Ovary (tissue), 3 donors: ENCODE measurements around the gene GTF2IRD1.

Experiments
- CTCF ChIP-seq, 3 donors: fragments of 450-650 bp in 2 of 3; fragments of 200-600 bp in 1 of 3; IDR thresholded peaks; one replicate each; pipeline versions ENCODE4 v1.5.1 to v1.8.0; 2016 to 2022; ENCODE audit warnings: antibody characterized with exemption in 3 of 3, mild to moderate bottlenecking in 1 of 3
- POLR2A ChIP-seq: fragments of 450-650 bp; IDR thresholded peaks from one replicate; pipeline ENCODE4 v1.6.1; 2017; ENCODE audit warnings: antibody characterized with exemption, mild to moderate bottlenecking, moderate library complexity
- donor health status: DM: no; HTN: no; CAD: no.

GRCh38 chr7:74523015-74523414, 69.3 kb downstream of the GTF2IRD1 start:
- TF ChIP-seq CTCF (IDR thresholded peaks at IDR 0.05) (no peak), POLR2A (no peak)
